A204.1 (cell line): ENCODE data around the gene SLIT1.

Source experiments
- FAIRE-seq: peaks from 2 replicates; lab custom pipeline; 2012; peaks lifted over from hg19 to GRCh38; lab: Jason Lieb, UNC

SLIT1 gene

GRCh38 chr10:97079448-97079847 lies 106.3 kb downstream of the SLIT1 start:
- FAIRE-seq, result no peak

- FAIRE-seq, result no peak
Observed at GRCh38 chr10:97078938-97079445, 106.8 kb downstream of the SLIT1 start.

GRCh38 chr10:97078261-97078937 lies 107.4 kb downstream of the SLIT1 start:
- FAIRE-seq, result no peak

GRCh38 chr10:97076781-97077180 lies 109.0 kb downstream of the SLIT1 start:
- no peak for FAIRE-seq

GRCh38 chr10:97075961-97076525 lies 109.7 kb downstream of the SLIT1 start:
- no peak for FAIRE-seq

- no peak for FAIRE-seq
Observed at GRCh38 chr10:97075421-97075820, 110.3 kb downstream of the SLIT1 start.

GRCh38 chr10:97074256-97075145 lies 111.3 kb downstream of the SLIT1 start:
- no peak for FAIRE-seq

GRCh38 chr10:97072851-97073665 lies 112.7 kb downstream of the SLIT1 start:
- FAIRE-seq, result peak; percentile 98

GRCh38 chr10:97071496-97071895 lies 114.3 kb downstream of the SLIT1 start:
- no peak for FAIRE-seq

- FAIRE-seq, result no peak
Observed at GRCh38 chr10:97069576-97070362, 116.0 kb downstream of the SLIT1 start.

- no peak for FAIRE-seq
Observed at GRCh38 chr10:97069026-97069425, 116.7 kb downstream of the SLIT1 start.

GRCh38 chr10:97067716-97068391 lies 117.9 kb downstream of the SLIT1 start:
- FAIRE-seq, result no peak

GRCh38 chr10:97066877-97067555 lies 118.7 kb downstream of the SLIT1 start:
- no peak for FAIRE-seq

- no peak for FAIRE-seq
Observed at GRCh38 chr10:97065686-97066660, 119.8 kb downstream of the SLIT1 start.

- FAIRE-seq, result no peak
Observed at GRCh38 chr10:97065128-97065527, 120.6 kb downstream of the SLIT1 start.

- no peak for FAIRE-seq
Observed at GRCh38 chr10:97063983-97064837, 121.5 kb downstream of the SLIT1 start.

GRCh38 chr10:97063271-97063982 lies 122.3 kb downstream of the SLIT1 start:
- FAIRE-seq, result no peak
